ENCODE data around the gene SLC9A3. TPM values are rescaled to one million over a fixed set of nuclear protein-coding genes. Genes with fewer than 3 reads are reported as not detected.

The SLC9A3 gene
- total and polyA plus RNA-seq, 2 of the 13 experiments (the other 11 are each of a cell fraction or from before 2014, with no cell fraction given), result 1.5 to 1.8 TPM

DNA sequence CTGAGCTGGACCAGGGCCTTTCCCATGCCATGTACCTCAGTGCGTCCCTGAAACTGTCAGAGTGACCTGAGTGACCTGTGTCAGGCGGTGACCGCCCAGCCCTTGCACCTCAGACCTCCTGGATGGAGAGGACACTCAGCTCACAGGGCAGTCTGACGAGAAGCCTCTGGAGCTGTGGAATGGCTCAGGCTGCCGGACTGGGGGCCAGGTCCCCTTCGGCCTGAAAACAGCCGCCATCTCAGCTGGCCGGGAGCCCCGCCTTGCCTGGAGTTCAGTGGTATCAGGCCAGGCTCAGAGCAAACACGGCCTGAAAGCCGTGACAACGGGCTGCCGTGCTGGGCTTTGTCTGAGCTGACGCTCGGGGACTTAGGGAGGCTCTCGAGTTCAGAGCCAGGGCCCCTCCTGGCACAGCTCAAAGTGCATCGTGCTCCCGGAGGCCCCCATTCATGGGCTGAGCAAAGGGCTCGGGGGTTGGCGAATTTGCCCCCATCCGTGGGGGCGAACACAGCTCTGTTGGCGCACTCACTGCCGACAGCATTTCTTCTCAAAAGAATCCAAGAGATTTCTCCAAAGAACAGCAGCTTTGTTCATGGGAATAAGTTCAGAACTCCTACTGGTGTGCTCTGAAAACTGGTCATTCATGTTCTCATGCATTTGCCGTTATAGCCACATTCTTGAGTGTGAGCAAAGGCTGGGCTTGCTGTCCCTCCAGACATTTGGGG lies 8.4 kb upstream of the SLC9A3 start (continued):
- TF ChIP-seq, protein P1, sequence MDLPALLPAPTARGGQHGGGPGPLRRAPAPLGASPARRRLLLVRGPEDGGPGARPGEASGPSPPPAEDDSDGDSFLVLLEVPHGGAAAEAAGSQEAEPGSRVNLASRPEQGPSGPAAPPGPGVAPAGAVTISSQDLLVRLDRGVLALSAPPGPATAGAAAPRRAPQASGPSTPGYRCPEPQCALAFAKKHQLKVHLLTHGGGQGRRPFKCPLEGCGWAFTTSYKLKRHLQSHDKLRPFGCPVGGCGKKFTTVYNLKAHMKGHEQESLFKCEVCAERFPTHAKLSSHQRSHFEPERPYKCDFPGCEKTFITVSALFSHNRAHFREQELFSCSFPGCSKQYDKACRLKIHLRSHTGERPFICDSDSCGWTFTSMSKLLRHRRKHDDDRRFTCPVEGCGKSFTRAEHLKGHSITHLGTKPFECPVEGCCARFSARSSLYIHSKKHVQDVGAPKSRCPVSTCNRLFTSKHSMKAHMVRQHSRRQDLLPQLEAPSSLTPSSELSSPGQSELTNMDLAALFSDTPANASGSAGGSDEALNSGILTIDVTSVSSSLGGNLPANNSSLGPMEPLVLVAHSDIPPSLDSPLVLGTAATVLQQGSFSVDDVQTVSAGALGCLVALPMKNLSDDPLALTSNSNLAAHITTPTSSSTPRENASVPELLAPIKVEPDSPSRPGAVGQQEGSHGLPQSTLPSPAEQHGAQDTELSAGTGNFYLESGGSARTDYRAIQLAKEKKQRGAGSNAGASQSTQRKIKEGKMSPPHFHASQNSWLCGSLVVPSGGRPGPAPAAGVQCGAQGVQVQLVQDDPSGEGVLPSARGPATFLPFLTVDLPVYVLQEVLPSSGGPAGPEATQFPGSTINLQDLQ (CRISPR knock-in tag; IDR thresholded peaks at IDR 0.05), result no peak
- TF ChIP-seq, protein P2, sequence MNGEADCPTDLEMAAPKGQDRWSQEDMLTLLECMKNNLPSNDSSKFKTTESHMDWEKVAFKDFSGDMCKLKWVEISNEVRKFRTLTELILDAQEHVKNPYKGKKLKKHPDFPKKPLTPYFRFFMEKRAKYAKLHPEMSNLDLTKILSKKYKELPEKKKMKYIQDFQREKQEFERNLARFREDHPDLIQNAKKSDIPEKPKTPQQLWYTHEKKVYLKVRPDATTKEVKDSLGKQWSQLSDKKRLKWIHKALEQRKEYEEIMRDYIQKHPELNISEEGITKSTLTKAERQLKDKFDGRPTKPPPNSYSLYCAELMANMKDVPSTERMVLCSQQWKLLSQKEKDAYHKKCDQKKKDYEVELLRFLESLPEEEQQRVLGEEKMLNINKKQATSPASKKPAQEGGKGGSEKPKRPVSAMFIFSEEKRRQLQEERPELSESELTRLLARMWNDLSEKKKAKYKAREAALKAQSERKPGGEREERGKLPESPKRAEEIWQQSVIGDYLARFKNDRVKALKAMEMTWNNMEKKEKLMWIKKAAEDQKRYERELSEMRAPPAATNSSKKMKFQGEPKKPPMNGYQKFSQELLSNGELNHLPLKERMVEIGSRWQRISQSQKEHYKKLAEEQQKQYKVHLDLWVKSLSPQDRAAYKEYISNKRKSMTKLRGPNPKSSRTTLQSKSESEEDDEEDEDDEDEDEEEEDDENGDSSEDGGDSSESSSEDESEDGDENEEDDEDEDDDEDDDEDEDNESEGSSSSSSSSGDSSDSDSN (CRISPR knock-in tag; IDR thresholded peaks at IDR 0.05), result peak; percentile 30
- TF ChIP-seq, protein P3, sequence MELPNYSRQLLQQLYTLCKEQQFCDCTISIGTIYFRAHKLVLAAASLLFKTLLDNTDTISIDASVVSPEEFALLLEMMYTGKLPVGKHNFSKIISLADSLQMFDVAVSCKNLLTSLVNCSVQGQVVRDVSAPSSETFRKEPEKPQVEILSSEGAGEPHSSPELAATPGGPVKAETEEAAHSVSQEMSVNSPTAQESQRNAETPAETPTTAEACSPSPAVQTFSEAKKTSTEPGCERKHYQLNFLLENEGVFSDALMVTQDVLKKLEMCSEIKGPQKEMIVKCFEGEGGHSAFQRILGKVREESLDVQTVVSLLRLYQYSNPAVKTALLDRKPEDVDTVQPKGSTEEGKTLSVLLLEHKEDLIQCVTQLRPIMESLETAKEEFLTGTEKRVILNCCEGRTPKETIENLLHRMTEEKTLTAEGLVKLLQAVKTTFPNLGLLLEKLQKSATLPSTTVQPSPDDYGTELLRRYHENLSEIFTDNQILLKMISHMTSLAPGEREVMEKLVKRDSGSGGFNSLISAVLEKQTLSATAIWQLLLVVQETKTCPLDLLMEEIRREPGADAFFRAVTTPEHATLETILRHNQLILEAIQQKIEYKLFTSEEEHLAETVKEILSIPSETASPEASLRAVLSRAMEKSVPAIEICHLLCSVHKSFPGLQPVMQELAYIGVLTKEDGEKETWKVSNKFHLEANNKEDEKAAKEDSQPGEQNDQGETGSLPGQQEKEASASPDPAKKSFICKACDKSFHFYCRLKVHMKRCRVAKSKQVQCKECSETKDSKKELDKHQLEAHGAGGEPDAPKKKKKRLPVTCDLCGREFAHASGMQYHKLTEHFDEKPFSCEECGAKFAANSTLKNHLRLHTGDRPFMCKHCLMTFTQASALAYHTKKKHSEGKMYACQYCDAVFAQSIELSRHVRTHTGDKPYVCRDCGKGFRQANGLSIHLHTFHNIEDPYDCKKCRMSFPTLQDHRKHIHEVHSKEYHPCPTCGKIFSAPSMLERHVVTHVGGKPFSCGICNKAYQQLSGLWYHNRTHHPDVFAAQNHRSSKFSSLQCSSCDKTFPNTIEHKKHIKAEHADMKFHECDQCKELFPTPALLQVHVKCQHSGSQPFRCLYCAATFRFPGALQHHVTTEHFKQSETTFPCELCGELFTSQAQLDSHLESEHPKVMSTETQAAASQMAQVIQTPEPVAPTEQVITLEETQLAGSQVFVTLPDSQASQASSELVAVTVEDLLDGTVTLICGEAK (IDR thresholded peaks at IDR 0.05), result no peak
- TF ChIP-seq, protein P3 (CRISPR knock-in tag; IDR thresholded peaks at IDR 0.05), result no peak
- TF ChIP-seq RBM39 (IDR thresholded peaks at IDR 0.05; ENCODE audit: low read depth, low read length, poor library complexity, severe bottlenecking), result peak; percentile 58
- TF ChIP-seq MYC (CRISPR knock-in tag; IDR thresholded peaks at IDR 0.05; ENCODE audit: borderline replicate concordance), result no peak
- TF ChIP-seq SMAD9 (CRISPR knock-in tag; IDR thresholded peaks at IDR 0.05), result no peak
- TF ChIP-seq, protein P4, sequence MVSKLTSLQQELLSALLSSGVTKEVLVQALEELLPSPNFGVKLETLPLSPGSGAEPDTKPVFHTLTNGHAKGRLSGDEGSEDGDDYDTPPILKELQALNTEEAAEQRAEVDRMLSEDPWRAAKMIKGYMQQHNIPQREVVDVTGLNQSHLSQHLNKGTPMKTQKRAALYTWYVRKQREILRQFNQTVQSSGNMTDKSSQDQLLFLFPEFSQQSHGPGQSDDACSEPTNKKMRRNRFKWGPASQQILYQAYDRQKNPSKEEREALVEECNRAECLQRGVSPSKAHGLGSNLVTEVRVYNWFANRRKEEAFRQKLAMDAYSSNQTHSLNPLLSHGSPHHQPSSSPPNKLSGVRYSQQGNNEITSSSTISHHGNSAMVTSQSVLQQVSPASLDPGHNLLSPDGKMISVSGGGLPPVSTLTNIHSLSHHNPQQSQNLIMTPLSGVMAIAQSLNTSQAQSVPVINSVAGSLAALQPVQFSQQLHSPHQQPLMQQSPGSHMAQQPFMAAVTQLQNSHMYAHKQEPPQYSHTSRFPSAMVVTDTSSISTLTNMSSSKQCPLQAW (CRISPR knock-in tag; IDR thresholded peaks at IDR 0.05), result 0 out of 2 replicates have a peak, but pooled peaks have one; percentile 43

Data from HepG2 (cell line).